ENCODE results near the gene CBX2.

CBX2 gene

DNA sequence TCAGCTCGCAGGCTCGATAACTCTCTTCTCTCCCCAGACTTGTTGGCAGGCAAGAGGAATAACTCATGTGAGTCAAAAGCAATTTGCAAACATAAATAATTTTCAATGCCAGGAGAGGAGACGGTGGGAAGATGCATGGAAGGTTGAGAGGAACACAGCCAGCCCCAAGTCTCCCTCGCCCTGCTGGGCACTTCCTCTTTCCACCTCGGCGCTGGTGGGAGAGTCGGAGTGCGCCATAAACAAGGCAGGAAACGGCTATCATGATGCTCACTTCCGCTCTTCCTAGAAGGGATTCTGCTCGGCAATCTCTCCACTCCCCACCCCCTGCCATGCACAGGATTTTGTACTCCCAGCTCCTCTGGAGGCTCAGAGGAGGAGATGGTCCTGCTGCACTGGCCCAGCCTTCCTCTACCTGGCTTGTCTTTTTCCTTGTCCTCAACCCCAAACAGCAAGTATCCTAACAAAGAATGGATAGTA, 48.3 kb downstream of the CBX2 start:
- FAIRE-seq (no peak), DNase-seq (ENCODE audit: low spot score) (no peak)

DNA sequence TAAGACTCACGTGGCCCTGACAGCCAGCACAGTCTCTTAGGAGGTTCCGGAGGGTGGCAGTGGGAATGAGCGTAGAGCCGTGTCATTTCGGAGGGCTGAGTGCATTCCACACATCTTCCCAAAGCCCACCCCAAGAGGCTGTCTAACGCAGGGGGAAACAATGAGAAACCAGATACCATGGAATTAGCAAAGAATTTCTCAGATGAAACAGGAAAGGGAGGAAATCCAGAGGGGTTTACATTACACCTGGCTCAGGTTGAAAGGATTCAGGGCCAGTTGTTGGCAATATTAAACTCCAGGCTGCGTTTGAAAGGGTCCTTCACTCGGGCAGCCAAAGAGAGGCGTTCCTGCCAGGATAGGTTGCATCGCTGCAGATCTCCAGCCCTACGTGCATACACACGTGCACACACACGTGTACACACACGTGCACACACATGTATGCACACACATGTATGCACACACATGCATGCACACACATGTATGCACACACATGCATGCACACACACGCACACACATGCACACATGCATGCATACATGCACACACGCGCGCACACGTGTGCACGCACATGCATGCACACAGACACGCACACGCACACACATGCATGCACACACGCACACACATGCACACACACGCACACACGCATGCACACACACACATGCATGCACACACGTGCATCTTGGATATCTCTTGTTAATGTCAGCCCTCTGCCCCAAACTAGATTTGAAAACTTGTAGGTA, 49.1 kb downstream of the CBX2 start:
- DNase-seq (ENCODE audit: low spot score) (no peak), FAIRE-seq (peak; percentile 99)

DNA sequence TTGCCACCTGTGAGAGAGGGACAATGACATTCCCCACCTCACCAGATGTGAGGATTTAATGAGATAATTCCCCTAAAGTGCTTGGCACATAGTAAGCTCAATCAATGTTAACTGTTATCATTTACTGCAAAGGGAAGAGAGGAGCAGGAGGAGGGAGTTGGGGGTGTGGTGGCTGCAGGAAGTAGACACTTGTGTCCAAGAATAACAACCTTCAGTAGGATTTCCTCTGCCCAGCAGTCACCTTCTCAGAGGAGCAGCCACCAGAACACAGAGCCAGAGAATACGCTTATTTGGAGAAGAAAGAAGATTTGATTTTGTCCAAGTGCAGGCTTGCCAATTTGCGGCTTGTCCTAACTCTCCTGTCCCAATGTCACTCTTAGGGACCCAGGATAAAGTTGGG, 51.1 kb downstream of the CBX2 start:
- DNase-seq (ENCODE audit: low spot score): no peak
- no peak for FAIRE-seq

DNA sequence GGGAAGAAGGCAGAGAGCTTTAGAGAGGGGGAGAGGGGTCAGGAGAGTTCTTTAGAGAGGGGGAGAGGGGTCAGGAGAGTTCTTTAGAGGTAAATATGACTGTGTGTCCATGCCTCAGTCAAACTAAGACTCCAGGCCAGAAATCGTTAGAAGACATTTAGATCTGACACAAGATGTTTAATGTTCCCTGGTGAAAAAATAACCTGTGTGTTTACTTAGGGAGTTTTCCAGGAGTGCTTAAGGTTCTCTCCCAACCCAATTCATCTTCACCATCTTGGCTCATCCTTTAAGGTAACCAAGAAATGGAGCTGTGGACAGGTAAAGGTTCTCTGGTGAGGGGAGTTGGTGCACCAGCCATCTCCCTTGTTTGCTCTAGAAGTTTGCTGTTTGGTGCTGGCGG, 51.5 kb downstream of the CBX2 start:
- DNase-seq (ENCODE audit: low spot score) (no peak), FAIRE-seq (no peak)

DNA sequence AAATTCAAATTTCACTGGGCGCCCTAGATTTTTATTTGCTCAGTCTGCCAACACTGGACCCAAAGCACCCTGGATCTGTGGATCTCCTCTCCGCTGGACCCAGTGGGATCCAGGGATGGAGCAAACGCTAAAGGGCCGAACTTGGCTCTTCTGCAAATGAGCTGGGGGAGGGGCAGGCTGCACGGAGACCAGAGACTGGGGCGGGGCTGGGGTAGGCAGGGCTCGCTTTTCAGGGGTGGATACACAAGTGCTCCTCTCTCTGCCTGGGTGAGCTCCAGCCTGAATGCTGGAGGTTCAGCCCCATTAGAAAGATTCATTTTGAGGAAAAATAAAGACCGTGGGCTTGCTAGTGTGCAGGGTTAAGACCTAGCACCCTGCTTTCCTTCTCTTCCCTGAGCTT, 52.4 kb downstream of the CBX2 start:
- no peak for FAIRE-seq

DNA sequence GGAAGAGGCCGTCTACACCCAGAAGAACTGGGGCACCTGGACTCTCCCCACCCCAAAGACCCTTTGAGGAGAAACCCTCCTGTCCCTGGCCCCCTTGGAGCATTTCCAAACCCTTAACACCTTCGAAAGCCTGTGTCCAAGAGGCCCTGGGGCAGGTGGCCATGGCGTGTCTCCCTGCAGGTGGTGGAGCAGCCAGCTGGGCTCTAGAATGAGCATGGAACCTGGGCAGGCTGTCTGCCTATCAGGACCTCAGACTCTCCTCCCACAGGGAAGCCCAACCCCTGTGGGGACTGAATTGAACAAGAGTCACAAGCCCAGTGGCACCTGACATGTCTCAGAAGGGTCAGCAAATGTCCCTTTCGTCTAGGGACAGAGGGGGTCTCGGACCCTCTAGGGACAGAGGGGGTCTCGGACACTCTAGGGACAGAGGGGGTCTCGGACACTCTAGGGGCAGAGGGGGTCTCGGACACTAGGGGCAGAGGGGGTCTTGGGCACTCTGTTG, 52.9 kb downstream of the CBX2 start:
- FAIRE-seq: no peak
- DNase-seq (ENCODE audit: low spot score): no peak

More for the DNA sequence above, 52.4 kb downstream of the CBX2 start:
- DNase-seq (ENCODE audit: low spot score): no peak

DNA sequence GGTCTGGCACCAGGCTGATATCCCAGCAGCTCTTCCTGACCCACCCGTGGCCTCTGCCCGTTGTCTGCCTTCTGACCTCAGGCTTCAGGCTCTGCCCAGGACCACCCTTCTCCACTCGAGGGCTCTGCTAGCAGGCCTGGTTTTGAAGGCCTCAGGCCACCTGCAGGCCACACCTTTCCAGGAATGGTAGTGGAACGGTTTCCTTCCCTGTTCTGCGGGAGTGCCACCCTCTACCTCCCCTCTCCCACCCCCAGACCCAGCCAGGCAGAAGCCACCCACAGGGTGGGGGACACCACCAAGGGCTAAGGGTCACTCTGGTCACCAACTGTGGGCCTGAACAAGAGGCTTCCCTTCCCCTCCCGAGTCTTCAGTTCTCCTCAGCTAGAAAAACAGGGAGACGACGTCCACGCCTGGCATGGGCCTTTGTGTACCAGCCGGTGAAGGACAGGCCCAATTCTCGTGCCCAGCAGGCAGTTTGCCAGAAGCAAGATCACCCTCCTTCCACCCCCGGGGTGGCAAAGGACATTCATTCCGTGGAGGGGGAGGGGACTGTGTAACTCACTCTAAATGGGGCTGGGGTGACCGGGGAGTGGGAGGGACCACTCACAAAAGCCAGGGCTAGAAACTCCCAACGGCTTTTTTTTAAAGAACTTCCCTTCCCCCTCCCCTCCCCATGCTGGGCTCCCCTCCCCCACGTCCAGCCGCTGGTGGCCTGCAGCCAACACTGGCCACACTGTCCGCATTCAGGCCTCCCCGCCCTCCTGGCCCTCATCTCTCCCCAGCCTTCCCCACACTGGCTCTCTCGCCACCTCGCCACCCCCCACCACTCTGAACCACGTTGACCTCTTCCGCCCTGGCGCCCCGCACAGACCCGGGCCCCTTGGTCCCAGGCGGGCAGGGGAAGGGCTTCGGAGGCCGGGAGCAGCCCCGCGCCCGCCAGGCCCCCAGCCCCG, 53.6 kb downstream of the CBX2 start:
- DNase-seq (ENCODE audit: low spot score) (no peak), FAIRE-seq (no peak)

DNA sequence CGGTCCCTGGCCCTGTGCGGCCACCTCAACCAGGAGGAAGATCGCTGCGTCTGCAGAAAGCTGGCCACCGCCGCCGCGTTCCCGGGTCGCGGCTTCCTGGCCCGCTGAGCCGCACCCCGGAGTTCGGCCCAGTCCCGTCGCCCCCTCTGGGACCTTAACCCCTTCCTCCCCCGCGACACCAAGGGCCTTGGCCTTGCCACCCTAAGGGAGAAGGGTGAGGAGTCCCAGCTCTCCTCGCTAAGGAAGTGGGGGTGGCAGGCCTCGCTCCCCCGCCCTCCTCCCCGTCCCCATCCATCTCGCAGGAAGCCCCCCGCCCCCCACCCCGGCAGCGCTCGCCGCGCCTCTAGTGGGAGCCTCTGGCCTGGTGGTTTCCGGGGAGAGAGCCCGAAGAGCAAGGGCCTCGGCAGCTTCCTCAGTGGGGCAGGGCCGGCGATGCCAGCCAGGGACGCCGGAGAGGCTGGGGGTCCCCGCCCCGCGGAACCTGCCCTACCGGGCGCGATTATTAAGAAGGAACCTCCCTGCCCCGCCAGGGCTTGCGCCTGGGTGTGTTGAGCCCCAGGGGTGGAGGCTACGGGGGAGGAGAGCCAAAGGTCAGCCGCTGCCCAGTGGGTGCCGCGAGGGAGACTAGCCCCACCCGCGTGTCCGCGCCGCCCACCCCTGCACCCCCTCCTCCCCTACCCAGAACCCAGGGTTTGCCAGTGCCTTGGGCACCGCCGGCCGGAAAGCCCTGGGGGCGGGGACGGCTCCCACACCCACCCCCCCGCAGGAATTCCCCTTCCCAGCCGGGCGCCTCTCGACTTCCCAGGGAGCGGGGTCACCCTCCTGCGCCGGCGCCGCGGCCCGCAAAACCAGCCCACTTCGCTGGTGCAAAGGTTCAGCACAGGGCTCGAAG, 54.5 kb downstream of the CBX2 start:
- no peak for FAIRE-seq
- no peak for DNase-seq (ENCODE audit: low spot score)

DNA sequence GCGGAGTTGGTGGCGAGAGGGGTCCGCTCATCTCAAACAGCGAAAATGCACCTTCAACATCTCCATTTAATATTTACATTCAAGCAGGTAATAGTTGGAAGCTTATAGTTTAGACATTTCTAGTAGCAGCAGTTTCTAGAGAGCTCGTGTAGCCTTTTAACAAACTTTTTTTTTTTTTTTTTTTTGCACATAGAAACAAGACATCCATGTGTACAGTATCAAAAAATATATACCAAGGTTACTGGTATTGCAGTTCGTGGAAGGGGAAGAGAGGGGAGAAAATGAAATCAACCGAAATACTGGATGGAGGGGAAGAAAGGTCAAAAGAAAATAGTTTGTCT, 55.1 kb downstream of the CBX2 start:
- FAIRE-seq (no peak), DNase-seq (ENCODE audit: low spot score) (no peak)

DNA sequence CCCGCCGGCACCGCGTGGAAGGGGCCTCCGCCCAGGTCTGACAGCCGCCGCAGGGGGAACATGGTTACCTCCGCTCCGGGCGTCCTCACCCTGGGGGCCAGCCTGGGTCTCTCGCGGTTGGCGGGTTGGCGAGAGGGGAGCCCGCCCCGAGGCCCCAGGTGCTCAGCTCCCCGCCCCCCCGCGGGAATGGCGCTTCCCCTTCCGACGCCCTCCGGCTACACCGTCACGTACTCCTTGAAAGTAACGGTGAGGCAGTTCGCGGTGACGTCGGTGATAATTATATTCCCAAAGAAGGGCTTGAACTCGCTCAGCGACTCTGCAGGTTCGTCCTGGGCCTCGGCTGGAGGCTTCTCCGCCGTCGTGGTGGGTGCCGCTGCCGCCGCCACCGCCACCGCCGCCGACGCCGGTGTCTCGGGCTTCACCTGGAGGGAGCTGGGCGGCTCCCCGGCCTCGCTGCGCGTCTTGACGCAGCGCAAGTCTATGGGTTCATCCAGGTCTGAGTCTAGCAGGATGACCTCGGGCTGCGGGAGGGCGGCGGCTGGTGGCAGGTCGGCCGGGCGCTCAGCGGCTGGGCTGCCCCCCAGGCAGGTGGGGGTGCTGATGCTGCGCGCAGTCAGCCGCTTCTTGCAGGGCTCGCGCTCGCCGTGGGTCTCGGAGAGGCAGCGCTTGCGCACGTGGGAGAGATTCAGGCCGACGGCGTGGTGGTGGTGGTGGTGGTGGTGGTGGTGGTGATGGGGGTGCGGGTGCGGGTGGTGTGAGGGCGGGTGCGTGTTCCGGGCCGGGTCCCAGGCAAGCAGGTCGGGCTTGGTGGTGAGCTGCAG, 56.0 kb downstream of the CBX2 start:
- FAIRE-seq: no peak
- no peak for DNase-seq (ENCODE audit: low spot score)

DNA sequence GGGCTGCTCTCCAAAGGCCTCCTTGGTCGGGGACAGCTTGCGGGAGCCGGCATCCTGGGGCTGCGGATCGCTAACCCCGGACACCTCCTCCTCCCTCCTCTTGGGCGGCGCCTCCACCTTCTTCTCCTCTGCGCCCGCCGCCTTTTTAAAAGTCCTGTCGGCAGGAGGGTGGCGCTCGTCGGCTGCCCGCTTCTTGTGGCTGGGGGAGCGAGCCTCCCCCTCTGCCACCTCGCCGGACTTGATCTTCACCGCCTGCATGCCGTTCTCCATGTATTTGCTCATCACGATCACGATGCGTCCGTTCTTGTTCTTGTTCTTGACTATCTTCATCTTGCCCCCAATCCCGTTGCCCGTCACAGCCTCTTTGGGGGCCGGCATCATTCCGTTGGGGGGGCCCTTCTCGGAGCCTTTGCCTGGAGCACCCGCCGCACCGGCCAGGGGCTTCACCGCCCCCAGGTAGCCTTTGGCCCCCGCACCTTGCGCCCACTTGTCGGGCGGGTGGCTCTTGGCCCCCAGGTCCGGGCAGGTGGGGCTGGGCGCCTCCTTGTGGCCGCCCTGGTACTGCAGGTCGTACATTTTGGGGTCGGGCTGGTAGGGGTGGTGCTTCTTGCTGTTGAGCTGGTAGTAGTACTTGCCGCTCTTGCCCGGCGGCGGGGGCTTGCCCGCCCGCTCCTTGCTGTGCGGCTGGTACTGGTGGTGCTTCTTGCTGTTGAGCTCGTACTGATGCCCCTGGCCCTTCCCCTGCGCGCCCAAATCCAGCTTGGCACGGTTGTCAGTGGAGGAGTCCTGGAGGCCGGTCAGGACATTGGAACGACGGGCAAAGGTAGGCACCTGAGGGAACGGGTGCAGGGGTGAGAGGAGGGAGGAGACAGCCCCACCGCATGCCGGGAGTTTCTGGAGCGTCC, 56.9 kb downstream of the CBX2 start:
- peak; percentile 68 for FAIRE-seq
- no peak for DNase-seq (ENCODE audit: low spot score)

DNA sequence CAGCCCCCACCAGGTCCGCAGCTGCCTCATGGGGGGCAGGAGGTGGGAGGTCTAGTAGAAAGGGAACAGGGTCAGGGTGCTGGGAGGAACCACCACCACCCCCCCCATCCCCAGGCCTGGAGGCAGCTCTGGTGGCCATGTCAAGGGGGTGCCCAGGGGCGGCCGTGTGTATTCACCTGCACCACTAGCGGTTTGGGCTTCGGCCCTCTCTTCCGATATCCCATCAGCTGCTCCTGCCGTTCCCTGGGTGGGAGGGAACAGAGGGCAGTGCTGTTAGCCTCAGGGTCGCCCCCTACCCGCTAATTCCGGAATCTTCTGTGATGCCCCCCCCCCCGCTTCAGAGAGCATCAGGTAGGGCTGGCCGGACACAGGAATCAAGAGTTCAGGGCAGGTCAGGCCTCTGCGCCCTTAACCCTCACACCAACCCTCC, 57.5 kb downstream of the CBX2 start:
- DNase-seq (ENCODE audit: low spot score): no peak
- no peak for FAIRE-seq

DNA sequence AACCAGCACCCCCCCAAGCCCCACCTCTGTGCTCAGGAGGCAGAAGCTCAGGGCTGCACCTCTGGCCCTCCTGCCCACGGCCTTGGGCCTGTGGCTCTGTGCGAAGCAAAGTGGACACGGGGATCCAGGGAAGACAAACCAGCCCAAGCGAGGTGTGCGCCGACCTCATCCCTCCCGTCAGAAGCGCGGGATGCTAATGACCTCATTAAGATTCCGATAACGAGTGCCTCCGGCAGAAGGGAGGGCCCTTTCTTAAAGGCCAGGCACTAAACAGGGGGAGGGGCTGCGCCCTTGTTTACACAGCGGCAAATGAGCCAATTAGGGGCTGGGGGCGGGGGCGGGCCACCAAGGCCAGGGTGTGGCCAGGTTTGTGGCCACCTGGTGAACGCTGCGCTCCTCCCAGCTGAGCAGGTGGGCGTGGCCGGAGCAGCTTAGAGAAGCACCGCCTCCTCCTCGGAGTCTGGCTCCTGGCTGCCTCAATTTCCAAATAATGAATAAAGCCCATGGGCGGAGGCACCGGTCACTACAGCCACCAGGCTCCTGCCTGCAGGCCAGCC, 58.1 kb downstream of the CBX2 start:
- FAIRE-seq: no peak

DNA sequence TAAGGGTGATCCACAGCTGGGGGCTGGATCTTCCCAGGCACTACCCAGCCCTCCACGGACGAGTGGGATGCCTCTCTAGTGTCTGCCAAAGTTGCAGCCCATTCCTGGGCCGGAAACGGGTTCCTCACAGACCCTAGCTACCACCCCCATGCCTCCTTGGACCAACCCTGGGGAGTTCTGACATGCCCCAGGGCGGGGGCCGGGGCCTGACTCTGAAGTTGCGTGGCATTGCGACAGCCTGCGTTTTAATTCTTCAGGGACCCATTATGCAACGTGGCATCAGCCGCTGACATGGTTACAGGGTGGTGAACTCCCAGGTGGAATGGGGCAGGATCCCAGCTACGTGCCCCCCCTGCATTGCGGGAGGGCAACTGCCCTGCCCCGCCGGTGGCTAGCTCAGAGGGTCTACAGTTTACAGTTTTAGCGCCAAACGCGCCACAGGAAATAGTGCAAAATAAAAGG, 58.6 kb downstream of the CBX2 start:
- DNase-seq (ENCODE audit: low spot score) (no peak), FAIRE-seq (no peak)

More for the DNA sequence above, 58.1 kb downstream of the CBX2 start:
- DNase-seq (ENCODE audit: low spot score): no peak

DNA sequence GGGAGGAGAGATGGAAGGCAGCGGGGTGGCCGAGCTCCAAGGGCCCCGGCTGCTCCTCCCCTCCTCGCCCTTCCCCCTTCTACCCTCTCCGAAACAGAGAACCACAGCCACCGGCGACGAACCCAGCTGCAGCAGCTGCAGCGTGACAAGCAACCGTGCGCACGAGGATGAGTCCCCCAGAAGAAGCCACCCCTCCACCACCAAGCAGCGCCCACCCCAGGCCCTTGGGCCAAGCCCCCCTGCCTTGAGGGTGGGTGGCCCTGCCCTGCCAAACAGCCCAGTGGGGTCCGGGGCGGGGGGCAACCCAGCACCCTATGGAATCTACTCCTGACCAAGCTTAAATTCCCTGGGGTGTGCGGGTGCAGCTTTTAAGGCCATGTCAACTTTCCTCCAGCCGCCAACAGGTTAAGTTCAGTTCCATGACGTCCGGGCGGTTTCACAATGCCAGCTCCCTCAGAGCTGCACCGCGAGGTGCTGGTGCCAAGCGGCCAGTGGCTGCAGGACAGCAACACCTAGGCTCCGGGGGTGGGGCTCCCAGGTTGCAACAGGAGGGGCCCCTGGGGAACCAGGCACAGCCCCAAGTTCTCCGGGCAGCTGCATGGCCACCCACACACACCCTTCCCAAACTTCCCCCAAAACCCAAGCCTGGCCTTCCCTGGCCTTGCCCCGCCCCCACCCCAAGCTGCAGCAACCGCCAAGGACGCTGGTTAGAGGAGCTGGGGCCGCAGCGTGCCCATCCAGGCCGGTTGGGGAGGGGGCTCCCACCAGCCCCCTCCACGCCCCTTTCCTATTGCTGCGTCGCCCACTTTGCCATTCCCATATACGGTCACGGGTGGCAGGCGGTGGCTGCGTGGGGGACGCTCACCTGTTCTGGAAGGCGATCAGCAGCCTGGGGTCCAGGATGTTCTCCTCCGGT, 59.3 kb downstream of the CBX2 start:
- FAIRE-seq (peak; percentile 48), DNase-seq (ENCODE audit: low spot score) (peak; percentile 83)
